SK-N-SH (cell line): ENCODE measurements around the gene QRICH2. TPM values are rescaled to one million over a fixed set of nuclear protein-coding genes. Genes with fewer than 3 reads are reported as not detected.

Source experiments
- CTCF ChIA-PET: fragments of 300-600, 350-600 bp; formaldehyde crosslinking; extraction: SDS; loops from one replicate; lab custom pipeline; 2021; lab: Yijun Ruan, JAX
- POLR2A ChIA-PET: fragments of 350-600 bp; sonication (Branson Sonifier 250); formaldehyde crosslinking; extraction: SDS; loops from one replicate; lab custom pipeline; 2020; ENCODE audit warnings: antibody characterized with exemption, inconsistent platforms; lab: Yijun Ruan, JAX
- DNase-seq: peaks from one replicate; pipeline ENCODE4 v3.0.0; 2012
- H2AFZ ChIP-seq: fragments of 200-600 bp; sonication (generic); 2 replicates; pipeline ENCODE4 v1.8.1; 2016; ENCODE audit warnings: antibody characterized with exemption, mild to moderate bottlenecking, low read depth
- H3F3A ChIP-seq: fragments of 200-600 bp; sonication (generic); replicated peaks from 2 replicates; pipeline ENCODE3; 2016; ENCODE audit warnings: antibody characterized with exemption, mild to moderate bottlenecking; ENCODE audit not compliant: insufficient read depth
- H3K27ac ChIP-seq, 2 experiments: fragments of 200-500 bp in 1 of 2; fragments of 200-600 bp in 1 of 2; sonication (Bioruptor generic) in 1 of 2; sonication (generic), shearing (Covaris generic) in 1 of 2; 2 replicates each; pipeline versions ENCODE4 v1.5.1 to v1.6.1; 2014 to 2016; ENCODE audit warnings: low read depth in 2 of 2, inconsistent platforms in 1 of 2, low read length in 1 of 2, mild to moderate bottlenecking in 1 of 2, mixed read lengths in 1 of 2
- H3K27me3 ChIP-seq: fragments of 200-600 bp; sonication (generic), shearing (Covaris generic); 2 replicates; pipeline ENCODE4 v1.6.1; 2016; ENCODE audit warnings: mixed run types; ENCODE audit not compliant: insufficient read depth
- H3K36me3 ChIP-seq, 2 experiments: fragments of 200-500 bp in 1 of 2; fragments of 200-600 bp in 1 of 2; sonication (Bioruptor generic) in 1 of 2; sonication (generic) in 1 of 2; replicated peaks in 1 of 2; 2 replicates each; pipeline versions ENCODE3 to v1.5.1; 2014 to 2016; ENCODE audit warnings: low read length in 1 of 2, mild to moderate bottlenecking in 1 of 2; ENCODE audit not compliant: insufficient read depth in 2 of 2, control insufficient read depth in 1 of 2
- H3K4me1 ChIP-seq, 2 experiments: fragments of 200-500 bp in 1 of 2; fragments of 200-600 bp in 1 of 2; sonication (Bioruptor generic) in 1 of 2; sonication (generic), shearing (Covaris generic) in 1 of 2; 2 replicates each; pipeline versions ENCODE4 v1.5.1 to v1.6.1; 2014 to 2016; ENCODE audit warnings: low read depth in 1 of 2, low read length in 1 of 2, mixed run types in 1 of 2; ENCODE audit not compliant: insufficient read depth in 2 of 2, control insufficient read depth in 1 of 2
- H3K4me2 ChIP-seq: fragments of 200-600 bp; sonication (generic), shearing (Covaris generic); 2 replicates; pipeline ENCODE4 v1.6.1; 2017; ENCODE audit warnings: mixed run types
- H3K4me3 ChIP-seq, 2 experiments: fragments of 200-500 bp in 1 of 2; fragments of 200-600 bp in 1 of 2; sonication (Bioruptor generic) in 1 of 2; sonication (generic), shearing (Covaris generic) in 1 of 2; 2 replicates each; pipeline versions ENCODE4 v1.5.1 to v1.8.1; 2014 to 2016; ENCODE audit warnings: low read depth in 2 of 2, inconsistent platforms in 1 of 2, low read length in 1 of 2, mild to moderate bottlenecking in 1 of 2, mixed read lengths in 1 of 2, moderate library complexity in 1 of 2
- H3K79me2 ChIP-seq: fragments of 200-600 bp; sonication (generic); 2 replicates; pipeline ENCODE4 v1.8.1; 2017; ENCODE audit warnings: mild to moderate bottlenecking; ENCODE audit not compliant: insufficient read depth
- H3K9ac ChIP-seq: fragments of 200-600 bp; sonication (generic); 2 replicates; pipeline ENCODE4 v1.6.1; 2017; ENCODE audit warnings: mixed run types
- H3K9me2 ChIP-seq: fragments of 200-600 bp; sonication (generic); 2 replicates; pipeline ENCODE4 v1.6.1; 2017; ENCODE audit warnings: mixed run types
- H3K9me3 ChIP-seq: fragments of 200-600 bp; sonication (generic); 2 replicates; pipeline ENCODE4 v1.6.1; 2017; ENCODE audit warnings: mixed run types, mild to moderate bottlenecking, moderate library complexity
- H4K20me1 ChIP-seq: fragments of 200-600 bp; sonication (generic); 2 replicates; pipeline ENCODE4 v1.6.1; 2017; ENCODE audit warnings: mild to moderate bottlenecking, mixed run types; ENCODE audit not compliant: insufficient read depth
- FOSL2 ChIP-seq: IDR thresholded peaks from 2 replicates; pipeline ENCODE4 v1.4.0; 2012; ENCODE audit warnings: low read depth, mild to moderate bottlenecking, moderate library complexity, borderline replicate concordance
- MEF2A ChIP-seq: IDR thresholded peaks from 2 replicates; pipeline ENCODE4 v1.4.0; 2012; ENCODE audit warnings: low read depth, borderline replicate concordance
- MXI1 ChIP-seq: IDR thresholded peaks from 2 replicates; pipeline ENCODE4 v1.6.1; 2012; ENCODE audit warnings: mild to moderate bottlenecking, low read depth, low read length, improper control_type of control experiment
- NRF1 ChIP-seq: IDR thresholded peaks from 2 replicates; pipeline ENCODE4 v1.6.1; 2012; ENCODE audit warnings: low read depth, mild to moderate bottlenecking, low read length
- REST ChIP-seq: IDR thresholded peaks from 2 replicates; pipeline ENCODE4 v1.6.1; 2012; ENCODE audit warnings: mild to moderate bottlenecking, low read depth, low read length, moderate library complexity
- RXRA ChIP-seq: IDR thresholded peaks from 2 replicates; pipeline ENCODE4 v1.4.0; 2012; ENCODE audit warnings: low read depth, mild to moderate bottlenecking, borderline replicate concordance
- ZBTB33 ChIP-seq: IDR thresholded peaks from 2 replicates; pipeline ENCODE4 v1.4.0; 2012; ENCODE audit warnings: low read depth, borderline replicate concordance
- WGBS: methylation state at CpG from one replicate; pipeline ENCODE4 v1.1.6; 2017; ENCODE audit warnings: low lambda C conversion rate; 5-methylcytosine and 5-hydroxymethylcytosine counted together
- polyA plus RNA-seq, 3 experiments: library from polyadenylated mRNA; depleted of rRNA; stranded (reverse); fragments of >200 nt; gene quantifications; 2 replicates each; pipeline ENCODE4 v1.2.3, GENCODE V29; 2012

QRICH2 gene
- polyA plus RNA-seq, 1 of the 3 experiments (the other 2 are of a cell fraction) = 6.2 TPM

- TF ChIP-seq REST (no peak), NRF1 (peak; percentile 3; the same call in 1 of the 2 replicates), MEF2A (no peak), FOSL2 (no peak), RXRA (no peak)
These were observed 67.4 kb downstream of the QRICH2 start, which contains the start of gene RNF157 (continued) for GRCh38 chr17:76240461-76241203.

- no peaks in the 10 kb centered on the region for H3K9me2 ChIP-seq
- no peaks in the 10 kb centered on the region for H3K9me3 ChIP-seq
- peak overlapping the region; percentile 57 to 62 for H3K4me3 ChIP-seq
- H3F3A ChIP-seq = peaks cover 15% of the 10 kb centered on the region
- no peak for TF ChIP-seq ZBTB33
- peak; percentile 40; the same call in 1 of the 2 replicates for TF ChIP-seq MXI1
- no peaks in the 10 kb centered on the region for H3K36me3 ChIP-seq
- peak overlapping the region; percentile 79; the same call in 1 of the 2 replicates for H2AFZ ChIP-seq
- 15% methylated on average over 42 of the region's 75 CpGs for WGBS
- H3K27me3 ChIP-seq = no peaks in the 10 kb centered on the region
- H3K79me2 ChIP-seq = no peaks in the 10 kb centered on the region
- peak; percentile 77 for DNase-seq
- POLR2A ChIA-PET = no interaction called here
- CTCF ChIA-PET = interaction anchor here (1.5 to 3.0 kb wide), 2 partner anchors 16 to 59 kb away, joined by 4 to 15 read pairs; no protein-coding TSS in a partner anchor
- H3K4me1 ChIP-seq = peaks cover 0 to 15% of the 10 kb centered on the region in 2 experiments; a peak in 1 of 4 replicates
- H3K27ac ChIP-seq = no peak overlapping the region
- no peaks in the 10 kb centered on the region for H4K20me1 ChIP-seq
- peak overlapping the region; percentile 87 for H3K4me2 ChIP-seq
- H3K9ac ChIP-seq = no peak overlapping the region
These were observed 68.4 kb downstream of the QRICH2 start for GRCh38 chr17:76239538-76240274.
